Transverse colon (tissue), 4 donors: ENCODE measurements around the gene SMIM43. TPM values are rescaled to one million over a fixed set of nuclear protein-coding genes. Genes with fewer than 3 reads are reported as not detected.
A peak's percentile ranks its signal among the peaks of the same experiment; 100 is the strongest.

Experiments used
- DNase-seq: peaks from one replicate; pipeline ENCODE4 v3.0.0-alpha.2; 2019
- H3K27ac ChIP-seq, 4 donors: fragments of 200-600 bp; sonication (generic); 2 replicates each; pipeline ENCODE4 v1.5.1; 2016 to 2018; ENCODE audit warnings: inconsistent platforms in 4 of 4
- H3K27me3 ChIP-seq: fragments of 200-600 bp; sonication (generic); 2 replicates; pipeline ENCODE4 v1.5.1; 2017; ENCODE audit warnings: inconsistent platforms
- H3K36me3 ChIP-seq, 4 donors: fragments of 200-600 bp; sonication (generic); 2 replicates each; pipeline ENCODE4 v1.5.1; 2017 to 2019; ENCODE audit warnings: inconsistent platforms in 4 of 4
- H3K4me1 ChIP-seq, 4 donors: fragments of 200-600 bp; sonication (generic); 2 replicates each; pipeline ENCODE4 v1.5.1; 2017 to 2020; ENCODE audit warnings: inconsistent platforms in 4 of 4
- H3K4me3 ChIP-seq, 4 donors: fragments of 200-600 bp; sonication (generic); 1 replicate in 1 of 4; 2 replicates in 3 of 4; pipeline versions ENCODE4 v1.5.1 to v1.6.1; 2017 to 2019; ENCODE audit warnings: inconsistent platforms in 4 of 4
- H3K9me3 ChIP-seq, 2 donors: fragments of 200-600 bp; sonication (generic); 2 replicates each; pipeline ENCODE4 v1.5.1; 2017 to 2019; ENCODE audit warnings: inconsistent platforms in 2 of 2
- CTCF ChIP-seq, 5 experiments: fragments of 200-600 bp in 3 of 5; fragments of 450-650 bp in 2 of 5; sonication (generic) in 3 of 5; IDR thresholded peaks; 1 replicate in 2 of 5; 2 replicates in 3 of 5; pipeline ENCODE4 v1.5.1; 2016 to 2017; ENCODE audit warnings: antibody characterized with exemption in 5 of 5, inconsistent platforms in 3 of 5, mild to moderate bottlenecking in 2 of 5, moderate library complexity in 1 of 5
- EP300 ChIP-seq: sonication (generic); formaldehyde crosslinking; IDR thresholded peaks from one replicate; pipeline ENCODE4 v1.6.1; 2017; ENCODE audit warnings: antibody characterized with exemption, low read depth
- POLR2A ChIP-seq: fragments of 450-650 bp; IDR thresholded peaks from one replicate; pipeline ENCODE4 v1.6.1; 2016; ENCODE audit warnings: antibody characterized with exemption, mild to moderate bottlenecking, moderate library complexity
- POLR2AphosphoS5 ChIP-seq, 3 donors: sonication (generic); formaldehyde crosslinking; IDR thresholded peaks; one replicate each; pipeline ENCODE4 v1.6.1; 2016; ENCODE audit warnings: antibody characterized with exemption in 3 of 3
- WGBS, 2 donors: methylation state at CpG; one replicate each; pipeline ENCODE4 v1.1.5; 2018; ENCODE audit warnings: low coverage in 1 of 2; 5-methylcytosine and 5-hydroxymethylcytosine counted together
- in situ Hi-C, 4 donors: fragments of 200-750 bp; cut with MboI; loops; one replicate each; pipeline versions ENCODE4 v1.15.0 to v1.15.1; 2017; ENCODE audit warnings: low sequenced_read_pairs in 3 of 4, low pct_ligation_motif_present in 1 of 4, low pct_unique_long_range_greater_than_20kb in 1 of 4
- intact Hi-C: fragments of 100-400 bp; cut with DNase I; formaldehyde crosslinking; loops from one replicate; pipeline ENCODE4 v1.15.1; 2023; ENCODE audit warnings: low total_unique reads
- total RNA-seq, 4 donors: library from RNA; depleted of rRNA; stranded (reverse); fragments of >200 nt; gene quantifications; one replicate each; pipeline ENCODE4 v1.1.0, GENCODE V29; 2016

Gene SMIM43
- under 1 TPM in 1 of 4 donors, not detected in 3; 0.27 TPM for total RNA-seq

GRCh38 chr4:121764702-121765367, at the start of gene SMIM43:
TSS of gene SMIM43 (minus strand) at chr4:121765164. CDS start at chr4:121765105, 59 bp downstream.
- peaks cover 50% of the 10 kb centered on the region for H3K27me3 ChIP-seq
- TF ChIP-seq POLR2AphosphoS5 (IDR thresholded peaks at IDR 0.05) (no peak), EP300 (no peak), POLR2A (no peak), CTCF (IDR thresholded peaks at IDR 0.05) (no peak)
- H3K27ac ChIP-seq, result no peak within 1 kb of the TSS
- H3K36me3 ChIP-seq, result no peaks in the 10 kb centered on the region
- DNase-seq, result no peak
- in situ Hi-C loops, result no loop called here
- intact Hi-C loops, result no loop called here
- peaks cover 0 to 7% (median 1%) of the 10 kb centered on the region in 4 donors for H3K4me1 ChIP-seq
- H3K9me3 ChIP-seq, result no peaks in the 10 kb centered on the region
- WGBS, 2 donors, result 13% methylated on average over 66 of the region's 75 CpGs; no CpG with 5 or more reads in 1 of the 2 donors
- peak within 1 kb of the TSS in 3 of 4 donors; percentile 15 to 43 (median 16) for H3K4me3 ChIP-seq

GRCh38 chr4:121814756-121815155, 49.8 kb upstream of the SMIM43 start:
- Histone ChIP-seq H3K4me3 (no peak overlapping the region), H3K27me3 (no peaks in the 10 kb centered on the region), H3K4me1 (no peaks in the 10 kb centered on the region), H3K9me3 (no peaks in the 10 kb centered on the region), H3K36me3 (peaks cover 0 to 67% (median 12%) of the 10 kb centered on the region in 4 donors), H3K27ac (no peak overlapping the region)
- 85 to 86% methylated on average over 2 of the region's 2 CpGs for WGBS, 2 donors
- in situ Hi-C loops, result no loop called here
- DNase-seq, result no peak
- intact Hi-C loops, result no loop called here
- TF ChIP-seq POLR2A (no peak), EP300 (no peak), CTCF (IDR thresholded peaks at IDR 0.05) (no peak), POLR2AphosphoS5 (IDR thresholded peaks at IDR 0.05) (no peak)

GRCh38 chr4:121811122-121811521, 46.2 kb upstream of the SMIM43 start:
- TF ChIP-seq CTCF (IDR thresholded peaks at IDR 0.05), result no peak
- no peak for TF ChIP-seq EP300
- TF ChIP-seq POLR2AphosphoS5 (IDR thresholded peaks at IDR 0.05), result no peak
- TF ChIP-seq POLR2A, result no peak
- H3K4me1 ChIP-seq, result no peaks in the 10 kb centered on the region
- intact Hi-C loops (no loop called here), in situ Hi-C loops (no loop called here)
- no peak for DNase-seq
- no peaks in the 10 kb centered on the region for H3K27me3 ChIP-seq
- no peak overlapping the region for H3K27ac ChIP-seq
- H3K4me3 ChIP-seq, result no peak overlapping the region
- no peaks in the 10 kb centered on the region for H3K9me3 ChIP-seq
- peaks cover 0 to 45% (median 20%) of the 10 kb centered on the region in 4 donors for H3K36me3 ChIP-seq

- H3K4me1 ChIP-seq, result peaks cover 0 to 13% (median 8%) of the 10 kb centered on the region in 4 donors
- no peak for TF ChIP-seq CTCF (IDR thresholded peaks at IDR 0.05)
- no peak for TF ChIP-seq EP300
- no peak for TF ChIP-seq POLR2AphosphoS5 (IDR thresholded peaks at IDR 0.05)
- TF ChIP-seq POLR2A, result no peak
- peaks cover 0 to 47% (median 9%) of the 10 kb centered on the region in 4 donors for H3K36me3 ChIP-seq
- H3K9me3 ChIP-seq, result no peaks in the 10 kb centered on the region
- 75 to 86% methylated on average over 3 to 4 of the region's 4 CpGs for WGBS, 2 donors
- DNase-seq, result no peak
- H3K4me3 ChIP-seq, result no peak overlapping the region
- H3K27me3 ChIP-seq, result no peaks in the 10 kb centered on the region
- intact Hi-C loops, result no loop called here
- no peak overlapping the region for H3K27ac ChIP-seq
- in situ Hi-C loops, result no loop called here
Observed at GRCh38 chr4:121806411-121806810, 41.4 kb upstream of the SMIM43 start.
